GM18502 (cell line): Measurements from ENCODE around the gene ABCD4.

Experiments
- ATAC-seq: cut with Tn5 transposase; IDR thresholded peaks from one replicate; pipeline ENCODE4 v1.9.1; 2021; ENCODE audit warnings: mild to moderate bottlenecking; ENCODE audit not compliant: unreplicated experiment, poor library complexity

The ABCD4 gene

GRCh38 chr14:74238974-74239847, 63.5 kb downstream of the ABCD4 start, which contains the start of gene VSX2:
TSS of gene VSX2 (plus strand) at chr14:74239449. CDS start at chr14:74239562, 113 bp downstream.
- ATAC-seq = no peak

DNA sequence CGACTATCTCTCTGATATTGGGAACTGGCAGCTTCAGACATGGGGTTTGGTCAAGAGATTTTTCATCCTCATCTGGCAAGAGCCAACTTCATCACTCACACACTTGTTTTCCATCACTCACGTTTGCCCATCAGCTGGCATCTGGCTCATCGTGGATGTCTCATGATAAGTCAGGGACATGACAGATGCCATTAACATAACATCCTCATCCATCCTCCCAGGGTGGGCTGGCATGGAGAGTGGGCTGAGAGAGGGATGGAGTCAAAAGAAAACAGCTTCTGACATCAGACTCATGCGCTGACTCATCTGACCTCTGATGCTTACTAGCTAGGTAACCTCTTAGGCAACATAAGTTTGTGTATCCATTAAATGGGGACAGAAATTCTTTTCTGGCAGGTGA, 65.3 kb downstream of the ABCD4 start:
- ATAC-seq = no peak
